SK-N-SH (cell line): ENCODE measurements around the gene SGTA. TPM values are rescaled to one million over a fixed set of nuclear protein-coding genes. Genes with fewer than 3 reads are reported as not detected.

Experiments
- CTCF ChIA-PET: fragments of 300-600, 350-600 bp; formaldehyde crosslinking; extraction: SDS; loops from one replicate; lab custom pipeline; 2021; lab: Yijun Ruan, JAX
- POLR2A ChIA-PET: fragments of 350-600 bp; sonication (Branson Sonifier 250); formaldehyde crosslinking; extraction: SDS; loops from one replicate; lab custom pipeline; 2020; ENCODE audit warnings: antibody characterized with exemption, inconsistent platforms; lab: Yijun Ruan, JAX
- DNase-seq: peaks from one replicate; pipeline ENCODE4 v3.0.0; 2012
- H2AFZ ChIP-seq: fragments of 200-600 bp; sonication (generic); 2 replicates; pipeline ENCODE4 v1.8.1; 2016; ENCODE audit warnings: antibody characterized with exemption, mild to moderate bottlenecking, low read depth
- H3F3A ChIP-seq: fragments of 200-600 bp; sonication (generic); replicated peaks from 2 replicates; pipeline ENCODE3; 2016; ENCODE audit warnings: antibody characterized with exemption, mild to moderate bottlenecking; ENCODE audit not compliant: insufficient read depth
- H3K27ac ChIP-seq, 2 experiments: fragments of 200-500 bp in 1 of 2; fragments of 200-600 bp in 1 of 2; sonication (Bioruptor generic) in 1 of 2; sonication (generic), shearing (Covaris generic) in 1 of 2; 2 replicates each; pipeline versions ENCODE4 v1.5.1 to v1.6.1; 2014 to 2016; ENCODE audit warnings: low read depth in 2 of 2, inconsistent platforms in 1 of 2, low read length in 1 of 2, mild to moderate bottlenecking in 1 of 2, mixed read lengths in 1 of 2
- H3K27me3 ChIP-seq: fragments of 200-600 bp; sonication (generic), shearing (Covaris generic); 2 replicates; pipeline ENCODE4 v1.6.1; 2016; ENCODE audit warnings: mixed run types; ENCODE audit not compliant: insufficient read depth
- H3K36me3 ChIP-seq, 2 experiments: fragments of 200-500 bp in 1 of 2; fragments of 200-600 bp in 1 of 2; sonication (Bioruptor generic) in 1 of 2; sonication (generic) in 1 of 2; replicated peaks in 1 of 2; 2 replicates each; pipeline versions ENCODE3 to v1.5.1; 2014 to 2016; ENCODE audit warnings: low read length in 1 of 2, mild to moderate bottlenecking in 1 of 2; ENCODE audit not compliant: insufficient read depth in 2 of 2, control insufficient read depth in 1 of 2
- H3K4me1 ChIP-seq, 2 experiments: fragments of 200-500 bp in 1 of 2; fragments of 200-600 bp in 1 of 2; sonication (Bioruptor generic) in 1 of 2; sonication (generic), shearing (Covaris generic) in 1 of 2; 2 replicates each; pipeline versions ENCODE4 v1.5.1 to v1.6.1; 2014 to 2016; ENCODE audit warnings: low read depth in 1 of 2, low read length in 1 of 2, mixed run types in 1 of 2; ENCODE audit not compliant: insufficient read depth in 2 of 2, control insufficient read depth in 1 of 2
- H3K4me2 ChIP-seq: fragments of 200-600 bp; sonication (generic), shearing (Covaris generic); 2 replicates; pipeline ENCODE4 v1.6.1; 2017; ENCODE audit warnings: mixed run types
- H3K4me3 ChIP-seq, 2 experiments: fragments of 200-500 bp in 1 of 2; fragments of 200-600 bp in 1 of 2; sonication (Bioruptor generic) in 1 of 2; sonication (generic), shearing (Covaris generic) in 1 of 2; 2 replicates each; pipeline versions ENCODE4 v1.5.1 to v1.8.1; 2014 to 2016; ENCODE audit warnings: low read depth in 2 of 2, inconsistent platforms in 1 of 2, low read length in 1 of 2, mild to moderate bottlenecking in 1 of 2, mixed read lengths in 1 of 2, moderate library complexity in 1 of 2
- H3K79me2 ChIP-seq: fragments of 200-600 bp; sonication (generic); 2 replicates; pipeline ENCODE4 v1.8.1; 2017; ENCODE audit warnings: mild to moderate bottlenecking; ENCODE audit not compliant: insufficient read depth
- H3K9ac ChIP-seq: fragments of 200-600 bp; sonication (generic); 2 replicates; pipeline ENCODE4 v1.6.1; 2017; ENCODE audit warnings: mixed run types
- H3K9me2 ChIP-seq: fragments of 200-600 bp; sonication (generic); 2 replicates; pipeline ENCODE4 v1.6.1; 2017; ENCODE audit warnings: mixed run types
- H3K9me3 ChIP-seq: fragments of 200-600 bp; sonication (generic); 2 replicates; pipeline ENCODE4 v1.6.1; 2017; ENCODE audit warnings: mixed run types, mild to moderate bottlenecking, moderate library complexity
- H4K20me1 ChIP-seq: fragments of 200-600 bp; sonication (generic); 2 replicates; pipeline ENCODE4 v1.6.1; 2017; ENCODE audit warnings: mild to moderate bottlenecking, mixed run types; ENCODE audit not compliant: insufficient read depth
- ELF1 ChIP-seq: IDR thresholded peaks from 2 replicates; pipeline ENCODE4 v1.4.0; 2012
- EZH2phosphoT487 ChIP-seq: fragments of 200-600 bp; sonication (generic); IDR thresholded peaks from 2 replicates; pipeline ENCODE4 v1.6.1; 2017; ENCODE audit warnings: low read depth, mixed run types, mild to moderate bottlenecking, antibody characterized with exemption, moderate library complexity, borderline replicate concordance
- FOXM1 ChIP-seq: IDR thresholded peaks from 2 replicates; pipeline ENCODE4 v1.4.0; 2012; ENCODE audit warnings: low read depth, mild to moderate bottlenecking
- GABPA ChIP-seq: IDR thresholded peaks from 2 replicates; pipeline ENCODE4 v1.4.0; 2012; ENCODE audit warnings: low read depth, mild to moderate bottlenecking
- JUND ChIP-seq: IDR thresholded peaks from 2 replicates; pipeline ENCODE4 v1.4.0; 2012
- MEF2A ChIP-seq: IDR thresholded peaks from 2 replicates; pipeline ENCODE4 v1.4.0; 2012; ENCODE audit warnings: low read depth, borderline replicate concordance
- POLR2AphosphoS5 ChIP-seq: IDR thresholded peaks from 2 replicates; pipeline ENCODE4 v1.6.1; 2012; ENCODE audit warnings: low read depth, low read length
- RCOR1 ChIP-seq: fragments of 150-350 bp; IDR thresholded peaks from 2 replicates; pipeline ENCODE4 v1.6.1; 2017; ENCODE audit warnings: antibody characterized with exemption, low read length
- RFX5 ChIP-seq: IDR thresholded peaks from 2 replicates; pipeline ENCODE4 v1.6.1; 2012; ENCODE audit warnings: mild to moderate bottlenecking, improper control_type of control experiment, low read length
- TEAD4 ChIP-seq: IDR thresholded peaks from 2 replicates; pipeline ENCODE4 v1.4.0; 2012; ENCODE audit warnings: mild to moderate bottlenecking, borderline replicate concordance; ENCODE audit not compliant: insufficient read depth
- WGBS: methylation state at CpG from one replicate; pipeline ENCODE4 v1.1.6; 2017; ENCODE audit warnings: low lambda C conversion rate; 5-methylcytosine and 5-hydroxymethylcytosine counted together
- polyA plus RNA-seq, 3 experiments: library from polyadenylated mRNA; depleted of rRNA; stranded (reverse); fragments of >200 nt; gene quantifications; 2 replicates each; pipeline ENCODE4 v1.2.3, GENCODE V29; 2012
- TF ChIP-seq, protein P1 (sequence below): IDR thresholded peaks from 2 replicates; pipeline ENCODE4 v1.4.0; 2012; ENCODE audit warnings: low read depth
- TF ChIP-seq, protein P2 (sequence below): IDR thresholded peaks from 2 replicates; pipeline ENCODE4; 2012

Gene SGTA
- polyA plus RNA-seq, 1 of the 3 experiments (the other 2 are of a cell fraction) = 78.4 TPM

DNA sequence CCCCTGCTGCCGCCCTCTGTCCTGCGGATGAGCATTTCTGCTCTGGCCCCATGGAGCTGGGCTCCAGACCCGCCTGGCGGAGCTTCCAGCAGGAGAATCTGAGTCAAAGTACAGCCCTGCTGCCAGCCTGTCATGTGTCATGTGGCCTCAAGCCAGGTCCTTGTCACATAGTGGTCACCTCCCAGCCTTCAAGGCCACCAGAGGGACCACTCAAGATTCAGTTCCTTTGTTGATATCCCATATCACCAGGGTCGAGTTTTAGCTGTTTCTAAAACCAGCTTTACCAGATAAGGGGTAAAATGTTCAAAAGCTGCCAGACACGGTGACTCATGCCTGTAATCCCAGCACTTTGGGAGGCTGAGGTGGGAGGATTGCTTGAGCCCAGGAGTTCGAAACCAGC, 15.7 kb upstream of the SGTA start:
- no peak overlapping the region for H3K4me2 ChIP-seq
- no peaks in the 10 kb centered on the region for H3K27me3 ChIP-seq
- no peaks in the 10 kb centered on the region for H3K9me3 ChIP-seq
- no peaks in the 10 kb centered on the region; the same call in 1 of the 2 replicates for H4K20me1 ChIP-seq
- POLR2A ChIA-PET = interaction anchor here (1.2 kb wide), 1 partner anchor 15 kb away, joined by 3 read pairs; the partner anchor contains the start of gene SGTA
- H3K79me2 ChIP-seq = no peaks in the 10 kb centered on the region
- TF ChIP-seq JUND (no peak), MEF2A (no peak), GABPA (no peak), FOXM1 (no peak)
- TF ChIP-seq, protein P1, sequence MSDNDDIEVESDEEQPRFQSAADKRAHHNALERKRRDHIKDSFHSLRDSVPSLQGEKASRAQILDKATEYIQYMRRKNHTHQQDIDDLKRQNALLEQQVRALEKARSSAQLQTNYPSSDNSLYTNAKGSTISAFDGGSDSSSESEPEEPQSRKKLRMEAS = no peak
- TF ChIP-seq, protein P2, sequence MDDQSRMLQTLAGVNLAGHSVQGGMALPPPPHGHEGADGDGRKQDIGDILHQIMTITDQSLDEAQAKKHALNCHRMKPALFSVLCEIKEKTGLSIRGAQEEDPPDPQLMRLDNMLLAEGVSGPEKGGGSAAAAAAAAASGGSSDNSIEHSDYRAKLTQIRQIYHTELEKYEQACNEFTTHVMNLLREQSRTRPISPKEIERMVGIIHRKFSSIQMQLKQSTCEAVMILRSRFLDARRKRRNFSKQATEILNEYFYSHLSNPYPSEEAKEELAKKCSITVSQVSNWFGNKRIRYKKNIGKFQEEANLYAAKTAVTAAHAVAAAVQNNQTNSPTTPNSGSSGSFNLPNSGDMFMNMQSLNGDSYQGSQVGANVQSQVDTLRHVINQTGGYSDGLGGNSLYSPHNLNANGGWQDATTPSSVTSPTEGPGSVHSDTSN = no peak
- no peak overlapping the region for H2AFZ ChIP-seq
- H3K9ac ChIP-seq = no peak overlapping the region
- H3K4me3 ChIP-seq = no peak overlapping the region
- H3K36me3 ChIP-seq = peaks cover 6 to 52% of the 10 kb centered on the region in 2 experiments
- H3K27ac ChIP-seq = no peak overlapping the region
- WGBS = 73% methylated on average over 4 of the region's 7 CpGs
- H3F3A ChIP-seq = no peaks in the 10 kb centered on the region
- no peak for DNase-seq
- no peaks in the 10 kb centered on the region for H3K9me2 ChIP-seq
- CTCF ChIA-PET = no interaction called here
- no peaks in the 10 kb centered on the region for H3K4me1 ChIP-seq

DNA sequence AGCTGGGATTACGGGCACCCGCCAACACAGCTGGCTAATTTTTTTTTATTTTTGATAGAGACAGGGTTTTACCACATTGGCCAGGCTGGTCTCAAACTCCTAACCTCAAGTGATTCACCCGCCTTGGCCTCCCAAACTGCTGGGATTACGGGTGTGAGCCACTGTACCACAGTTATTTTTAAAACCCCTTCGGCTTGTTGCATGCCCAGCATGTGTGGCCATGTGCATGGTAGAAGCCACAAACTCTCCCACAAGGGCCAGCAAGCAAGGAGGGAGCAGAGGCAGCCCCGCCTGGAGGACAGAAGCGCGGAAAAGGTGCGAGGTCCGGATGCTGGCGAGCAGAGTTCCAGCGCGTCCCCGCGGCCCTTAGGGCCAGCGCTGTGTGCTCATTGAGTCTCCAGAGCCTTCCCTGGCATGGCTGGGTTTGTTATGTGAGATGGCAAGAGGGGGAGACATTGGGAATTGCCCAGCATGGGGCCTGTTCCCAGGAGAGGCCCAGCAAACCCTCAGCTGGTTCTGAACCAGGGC, 15.1 kb upstream of the SGTA start:
- Histone ChIP-seq H3F3A (no peaks in the 10 kb centered on the region), H2AFZ (no peak overlapping the region), H3K4me3 (no peak overlapping the region), H3K4me1 (no peaks in the 10 kb centered on the region), H3K36me3 (peaks cover 11 to 48% of the 10 kb centered on the region in 2 experiments), H4K20me1 (no peaks in the 10 kb centered on the region; the same call in 1 of the 2 replicates), H3K79me2 (no peaks in the 10 kb centered on the region), H3K9me3 (no peaks in the 10 kb centered on the region), H3K4me2 (no peak overlapping the region), H3K9ac (no peak overlapping the region), H3K9me2 (no peaks in the 10 kb centered on the region), H3K27ac (no peak overlapping the region), H3K27me3 (no peaks in the 10 kb centered on the region)
- ChIA-PET CTCF (no interaction called here), POLR2A (interaction anchor here (1.2 kb wide), 1 partner anchor 15 kb away, joined by 3 read pairs; the partner anchor contains the start of gene SGTA)
- DNase-seq = no peak
- 94% methylated on average over 16 of the region's 16 CpGs for WGBS
- TF ChIP-seq ELF1 (no peak), POLR2AphosphoS5 (no peak), TEAD4 (no peak), RCOR1 (no peak), RFX5 (no peak), EZH2phosphoT487 (no peak)
- TF ChIP-seq, protein P2 = no peak
